HG03565 (cell line): ENCODE data around the gene KRTAP10-10.
"Not testable (repeated sequence)": the region's sequence is repeated elsewhere in the genome, so short reads cannot be mapped to it uniquely, and the experiment has no call there.

Experiments used
- ATAC-seq: cut with Tn5 transposase; IDR thresholded peaks from one replicate; pipeline ENCODE4 v1.9.1; 2021; ENCODE audit warnings: mild to moderate bottlenecking, moderate library complexity; ENCODE audit not compliant: unreplicated experiment

Gene KRTAP10-10

DNA sequence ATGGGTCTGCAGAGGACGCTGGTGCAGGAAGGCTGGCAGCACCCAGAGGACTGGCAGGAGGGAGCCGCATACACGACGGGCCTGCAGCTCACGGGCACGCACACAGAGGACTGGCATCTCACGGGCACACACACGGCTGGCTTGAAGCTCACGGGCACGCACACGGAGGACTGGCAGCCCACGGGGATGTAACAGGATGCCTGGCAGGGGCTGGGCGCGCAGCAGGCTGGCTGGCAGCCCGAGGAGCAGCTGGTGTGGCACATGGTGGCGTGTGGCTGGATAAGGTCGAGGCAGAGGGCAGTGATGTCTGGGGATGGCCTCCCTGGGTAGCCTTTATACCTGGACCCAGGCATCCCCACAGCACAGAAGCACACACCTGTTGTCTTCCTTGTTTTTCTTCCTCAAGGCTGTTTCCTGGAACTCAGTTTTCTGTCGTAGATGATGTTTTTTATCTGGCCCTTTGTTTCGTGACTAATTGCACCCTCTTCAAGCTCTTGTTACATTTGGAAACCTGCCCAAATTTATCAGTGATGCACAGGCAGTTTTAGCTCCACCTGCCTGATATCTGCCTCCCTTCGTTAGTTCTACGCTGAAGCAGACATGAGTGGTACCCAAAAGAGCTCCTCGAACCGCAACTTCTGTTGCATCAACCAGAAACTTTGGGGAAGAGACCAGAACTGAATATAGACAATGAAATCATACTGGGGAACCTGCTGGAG is 44.9 kb downstream of the KRTAP10-10 start, which contains the start of gene KRTAP12-1:
KRTAP12-1 (minus strand) TSS at position 303 of the 719 bp plus-strand sequence; CDS start at position 263, 40 bp downstream.
- ATAC-seq, result no peak

GRCh38 chr21:44682580-44683151 is 45.5 kb downstream of the KRTAP10-10 start:
- ATAC-seq, result no peak

DNA sequence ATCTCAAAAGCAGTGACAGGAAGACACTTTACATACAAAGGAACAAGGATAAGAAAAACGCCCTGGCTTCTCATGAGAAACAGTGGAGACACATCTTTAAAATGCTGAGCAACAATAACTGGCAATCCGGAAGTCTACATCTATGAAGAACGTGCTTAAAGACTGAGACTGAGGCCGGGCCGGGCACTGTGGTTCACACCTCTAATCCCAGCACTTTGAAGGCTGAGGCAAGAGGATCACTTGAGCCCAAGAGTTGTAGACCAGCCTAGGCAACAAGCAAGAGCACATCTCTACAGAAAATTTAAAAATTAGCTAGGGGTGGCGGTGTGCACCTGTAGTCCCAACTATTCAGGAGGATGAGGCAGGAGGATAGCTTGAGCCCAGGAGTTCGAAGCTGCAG is 46.9 kb downstream of the KRTAP10-10 start:
- no peak for ATAC-seq

DNA sequence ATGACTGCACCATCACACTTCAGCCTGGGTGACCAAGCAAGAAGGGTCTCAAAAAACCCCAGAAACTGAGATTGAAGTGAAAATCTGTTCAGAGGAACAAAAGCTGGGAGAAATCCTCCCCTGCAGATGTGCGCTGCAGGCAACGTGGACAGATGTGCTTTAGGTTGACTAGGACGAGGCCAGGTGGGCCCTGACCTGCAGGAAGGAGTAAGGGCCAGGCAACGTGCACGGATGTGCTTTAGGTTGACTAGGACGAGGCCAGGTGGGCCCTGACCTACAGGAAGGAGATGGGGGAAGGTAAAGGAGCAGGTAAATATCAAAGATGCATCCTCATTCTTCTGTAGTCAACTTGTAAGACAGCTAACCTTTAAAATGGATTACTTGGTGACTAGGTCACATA is 47.3 kb downstream of the KRTAP10-10 start:
- no peak for ATAC-seq

DNA sequence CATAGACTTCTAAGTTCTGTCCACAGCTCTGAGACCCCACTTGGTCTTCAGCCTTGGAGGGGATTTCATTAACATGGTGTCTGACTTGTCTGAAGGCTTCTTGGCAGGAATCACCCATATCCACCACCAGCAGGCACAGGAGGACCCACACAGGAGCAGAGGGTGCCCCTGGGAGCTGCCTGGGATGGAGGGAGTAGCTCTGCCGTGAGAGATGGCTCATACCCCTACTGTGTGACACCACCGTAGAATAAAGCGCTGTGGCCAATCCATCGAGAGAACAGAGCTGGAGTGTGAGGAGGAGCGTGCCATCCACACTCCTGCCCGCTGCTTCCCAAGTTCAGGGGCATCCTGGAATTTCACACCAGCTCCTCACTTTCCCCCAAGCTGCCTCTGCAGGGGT is 47.9 kb downstream of the KRTAP10-10 start:
- ATAC-seq, result not testable (repeated sequence)

GRCh38 chr21:44686000-44686781 is 49.0 kb downstream of the KRTAP10-10 start:
- ATAC-seq, result no peak

- no peak for ATAC-seq
Measured at GRCh38 chr21:44686843-44687561, 49.8 kb downstream of the KRTAP10-10 start.

- no peak for ATAC-seq
Measured at GRCh38 chr21:44687671-44688070, 50.5 kb downstream of the KRTAP10-10 start.
